Raji (cell line): ENCODE data around the gene PPARGC1A.

Experiments used
- POLR2A ChIP-seq: IDR thresholded peaks from 2 replicates; pipeline ENCODE4 v1.6.1; 2011; ENCODE audit warnings: low read depth, low read length, control low read depth; ENCODE audit not compliant: insufficient read depth

PPARGC1A gene, protein sequence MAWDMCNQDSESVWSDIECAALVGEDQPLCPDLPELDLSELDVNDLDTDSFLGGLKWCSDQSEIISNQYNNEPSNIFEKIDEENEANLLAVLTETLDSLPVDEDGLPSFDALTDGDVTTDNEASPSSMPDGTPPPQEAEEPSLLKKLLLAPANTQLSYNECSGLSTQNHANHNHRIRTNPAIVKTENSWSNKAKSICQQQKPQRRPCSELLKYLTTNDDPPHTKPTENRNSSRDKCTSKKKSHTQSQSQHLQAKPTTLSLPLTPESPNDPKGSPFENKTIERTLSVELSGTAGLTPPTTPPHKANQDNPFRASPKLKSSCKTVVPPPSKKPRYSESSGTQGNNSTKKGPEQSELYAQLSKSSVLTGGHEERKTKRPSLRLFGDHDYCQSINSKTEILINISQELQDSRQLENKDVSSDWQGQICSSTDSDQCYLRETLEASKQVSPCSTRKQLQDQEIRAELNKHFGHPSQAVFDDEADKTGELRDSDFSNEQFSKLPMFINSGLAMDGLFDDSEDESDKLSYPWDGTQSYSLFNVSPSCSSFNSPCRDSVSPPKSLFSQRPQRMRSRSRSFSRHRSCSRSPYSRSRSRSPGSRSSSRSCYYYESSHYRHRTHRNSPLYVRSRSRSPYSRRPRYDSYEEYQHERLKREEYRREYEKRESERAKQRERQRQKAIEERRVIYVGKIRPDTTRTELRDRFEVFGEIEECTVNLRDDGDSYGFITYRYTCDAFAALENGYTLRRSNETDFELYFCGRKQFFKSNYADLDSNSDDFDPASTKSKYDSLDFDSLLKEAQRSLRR

DNA sequence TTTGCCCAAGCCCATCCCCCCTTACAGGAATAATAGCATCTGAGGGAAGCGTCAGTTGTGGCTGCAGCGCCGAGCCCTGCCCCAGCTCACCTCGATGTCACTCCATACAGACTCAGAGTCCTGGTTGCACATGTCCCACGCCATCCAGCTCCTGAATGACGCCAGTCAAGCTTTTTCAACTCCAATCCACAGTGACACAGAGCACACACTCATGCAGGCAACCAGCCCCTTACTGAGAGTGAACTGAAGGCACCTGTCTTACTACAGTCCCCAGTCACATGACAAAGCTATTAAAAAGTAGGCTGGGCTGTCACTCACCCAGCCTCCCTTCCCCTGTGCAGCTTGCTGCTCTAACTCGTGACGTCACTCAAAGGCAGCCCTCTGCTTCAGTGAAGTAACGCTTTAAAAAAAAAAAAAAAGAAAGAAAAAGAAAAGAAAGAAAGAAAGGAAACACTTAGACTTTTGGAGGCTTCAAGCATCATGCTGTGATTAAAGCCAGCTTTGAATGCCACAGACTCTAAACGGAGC lies at the start of gene PPARGC1A:
Gene PPARGC1A (minus strand): TSS at position 234 of the 528 bp plus-strand sequence. CDS start 90 bp downstream, at position 144.
- no peak for TF ChIP-seq POLR2A

DNA sequence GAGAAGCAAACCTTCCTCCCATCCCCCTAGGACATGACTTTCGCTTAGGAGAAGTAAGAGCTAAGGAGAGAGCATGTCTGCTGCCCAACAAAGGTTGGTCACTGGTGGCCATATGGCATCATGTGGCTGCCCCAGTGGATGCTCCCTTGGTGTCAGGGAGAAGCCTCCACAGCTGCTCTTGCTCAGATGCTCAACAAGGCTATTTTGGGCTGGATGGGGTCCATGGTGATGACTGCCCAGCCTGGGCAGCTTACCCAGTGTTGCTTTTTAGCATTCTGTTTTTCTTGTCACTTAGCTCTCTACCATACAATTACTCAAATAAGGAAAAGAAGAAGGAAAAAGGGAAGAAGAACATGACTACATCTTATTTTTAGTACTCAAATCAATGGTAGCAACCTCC lies 48.9 kb upstream of the PPARGC1A start:
- TF ChIP-seq POLR2A, result no peak

DNA sequence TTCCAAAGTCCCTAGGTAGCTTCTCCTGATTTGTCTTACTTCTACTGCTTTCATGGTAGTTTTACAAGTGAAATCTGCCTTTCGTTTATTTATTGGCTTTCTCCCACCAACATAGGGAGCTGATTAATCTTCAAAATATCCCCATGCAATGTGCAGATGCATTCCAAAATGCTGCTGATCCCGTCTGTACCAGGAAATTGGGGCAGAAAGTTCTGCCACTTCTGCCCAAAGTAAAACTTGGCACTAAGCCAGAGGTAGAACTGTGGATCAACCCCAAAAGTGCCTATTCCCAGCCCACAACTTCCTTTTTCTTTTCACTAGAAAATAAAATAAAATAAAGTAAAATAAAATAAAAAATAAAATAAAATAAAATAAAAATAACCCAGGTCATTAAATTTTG lies 47.3 kb upstream of the PPARGC1A start:
- TF ChIP-seq POLR2A, result no peak

DNA sequence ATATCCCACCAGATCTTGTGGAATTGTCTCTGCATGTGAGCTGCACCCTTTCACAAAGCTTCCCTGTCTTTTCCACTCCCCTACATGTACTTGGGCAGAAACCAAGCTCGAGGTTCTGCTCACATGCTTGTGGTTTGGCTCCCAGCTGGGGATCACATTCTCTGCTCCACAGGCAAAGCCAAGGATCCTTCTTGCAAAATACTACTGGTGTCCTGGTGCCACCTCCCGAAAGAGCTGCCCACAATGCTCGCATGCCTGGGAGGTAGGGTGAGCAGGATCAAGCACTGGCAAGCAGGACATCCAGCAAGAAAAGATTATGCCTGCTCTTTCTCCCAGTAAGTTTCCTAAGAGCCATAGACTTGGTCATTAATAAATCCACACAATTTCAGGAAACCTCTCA lies 45.1 kb upstream of the PPARGC1A start:
- no peak for TF ChIP-seq POLR2A

DNA sequence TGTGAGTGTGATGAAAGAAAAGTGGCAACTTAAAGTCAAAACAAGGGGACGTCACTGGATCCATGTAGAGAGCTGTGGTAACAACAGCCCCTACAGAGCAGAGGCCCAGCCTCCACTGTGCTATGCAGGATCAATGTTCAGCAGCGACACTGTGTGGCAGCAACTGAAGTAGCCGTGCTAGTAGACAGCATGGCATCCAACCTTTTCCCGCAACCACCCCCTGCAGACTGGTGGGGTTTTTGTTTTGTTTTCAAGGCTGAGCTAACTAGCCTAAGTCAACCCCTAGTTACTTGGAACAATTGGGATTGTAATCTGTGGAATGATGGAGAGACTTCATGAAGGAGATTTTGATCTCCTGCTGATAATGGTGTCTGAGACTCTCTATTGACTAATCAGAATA lies 44.4 kb upstream of the PPARGC1A start:
- no peak for TF ChIP-seq POLR2A

DNA sequence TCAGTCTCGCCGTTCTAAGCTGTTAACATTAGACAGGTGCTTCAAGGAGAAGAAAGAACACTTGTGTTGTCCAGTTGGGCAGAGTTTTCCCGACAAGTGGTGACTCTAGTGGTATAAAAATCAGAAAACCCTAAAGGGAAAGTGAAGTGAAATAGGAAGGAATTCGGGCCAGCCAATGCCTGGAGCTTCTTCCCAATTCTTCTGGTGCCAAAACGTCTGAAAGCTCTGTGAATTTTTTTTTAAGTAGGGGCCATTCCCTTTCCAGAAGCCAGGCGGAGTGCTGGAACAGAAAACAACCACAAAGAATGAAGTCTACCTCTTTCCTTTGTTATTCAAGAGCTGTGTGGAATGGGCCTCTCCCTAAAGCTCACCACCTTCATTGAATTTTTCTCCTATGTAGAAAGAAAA lies 43.1 kb upstream of the PPARGC1A start:
- TF ChIP-seq POLR2A, result no peak

DNA sequence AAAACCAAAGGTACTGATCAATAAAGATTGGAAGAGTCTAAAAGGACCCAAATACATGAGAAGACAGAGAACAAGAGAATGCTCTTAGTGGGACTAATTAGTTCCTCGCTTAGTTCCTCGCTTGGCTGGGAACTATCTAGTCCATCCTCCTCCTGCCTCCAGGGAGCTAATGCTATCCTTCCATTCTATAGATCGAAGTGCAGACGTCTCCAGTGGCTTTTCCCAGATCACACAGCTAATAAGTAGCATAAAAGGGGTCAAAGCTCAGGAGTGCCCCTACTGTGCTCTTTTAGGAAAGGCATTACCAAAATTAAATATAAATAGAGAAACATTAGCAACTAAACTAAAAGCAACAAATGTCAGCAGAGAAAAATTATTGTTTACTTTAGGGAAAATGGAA lies 42.3 kb upstream of the PPARGC1A start:
- no peak for TF ChIP-seq POLR2A

DNA sequence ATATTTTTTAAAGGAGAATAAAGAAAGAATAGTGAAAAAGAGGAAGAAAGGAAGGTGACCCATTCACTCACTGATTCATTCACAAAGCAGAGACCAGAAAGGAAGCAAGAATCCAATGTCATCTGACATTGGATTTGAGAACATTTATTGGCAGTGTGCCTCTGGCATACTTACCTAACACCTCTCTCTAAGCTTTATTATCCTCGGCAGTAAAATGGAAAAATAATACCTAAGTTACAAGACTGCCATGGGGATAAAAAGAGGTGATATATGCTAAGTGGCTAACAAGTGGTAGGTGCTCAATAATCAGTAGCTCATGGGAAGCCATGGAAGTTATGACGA lies 41.6 kb upstream of the PPARGC1A start:
- TF ChIP-seq POLR2A, result no peak

DNA sequence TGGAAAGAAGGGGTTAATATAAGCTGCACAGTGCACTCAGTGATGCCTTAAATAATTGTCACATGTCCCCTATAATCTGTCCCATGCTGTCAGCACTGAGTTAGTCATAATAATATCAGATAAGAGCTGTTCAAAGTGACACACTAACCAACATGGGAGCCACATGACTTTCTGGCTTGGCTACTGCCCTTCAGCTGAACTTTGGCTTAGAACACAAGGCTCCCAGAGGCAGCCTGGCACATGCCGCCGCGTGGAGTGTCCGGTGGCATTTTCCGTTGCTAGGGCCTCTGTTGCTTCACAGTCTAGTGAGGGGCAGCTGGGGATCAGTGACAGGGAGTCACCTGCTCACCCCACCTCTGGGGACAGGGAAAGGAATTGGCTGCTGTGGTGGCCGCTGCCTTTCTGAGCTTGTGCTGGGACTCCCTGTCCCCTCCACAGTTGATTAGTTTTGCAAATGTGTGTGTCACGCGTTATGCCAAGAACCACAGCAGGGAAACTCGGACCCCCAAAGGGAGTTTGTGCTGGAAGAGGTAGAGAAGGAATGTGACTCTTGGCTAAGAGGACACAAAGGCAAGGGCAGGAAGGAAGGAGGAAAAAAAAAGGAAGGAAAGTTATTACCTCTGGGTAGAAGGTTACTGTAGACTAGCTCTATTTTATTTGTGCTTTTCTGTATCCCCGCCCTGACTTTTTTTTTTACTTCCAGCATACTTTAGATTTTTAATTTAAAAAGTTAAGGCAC lies 41.1 kb upstream of the PPARGC1A start:
- no peak for TF ChIP-seq POLR2A

DNA sequence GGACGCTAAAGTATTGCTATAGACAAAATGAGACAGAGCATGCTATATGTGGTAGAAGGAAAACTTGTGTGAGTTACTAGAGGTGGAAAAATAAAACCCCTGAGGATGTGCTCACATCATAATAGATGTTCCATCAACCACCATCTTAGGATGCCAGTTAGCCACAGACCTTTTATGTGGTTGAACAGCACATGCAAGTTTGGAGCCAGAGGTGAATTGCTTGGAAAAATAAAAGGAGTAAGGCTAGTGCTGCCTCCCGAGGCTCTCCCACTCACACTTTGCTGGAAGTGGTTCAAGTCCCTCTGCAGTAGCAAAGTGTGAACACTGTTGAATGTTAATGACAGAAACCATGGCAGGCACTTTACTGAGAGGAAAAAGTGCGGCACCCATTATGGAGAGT lies 39.4 kb upstream of the PPARGC1A start:
- no peak for TF ChIP-seq POLR2A

DNA sequence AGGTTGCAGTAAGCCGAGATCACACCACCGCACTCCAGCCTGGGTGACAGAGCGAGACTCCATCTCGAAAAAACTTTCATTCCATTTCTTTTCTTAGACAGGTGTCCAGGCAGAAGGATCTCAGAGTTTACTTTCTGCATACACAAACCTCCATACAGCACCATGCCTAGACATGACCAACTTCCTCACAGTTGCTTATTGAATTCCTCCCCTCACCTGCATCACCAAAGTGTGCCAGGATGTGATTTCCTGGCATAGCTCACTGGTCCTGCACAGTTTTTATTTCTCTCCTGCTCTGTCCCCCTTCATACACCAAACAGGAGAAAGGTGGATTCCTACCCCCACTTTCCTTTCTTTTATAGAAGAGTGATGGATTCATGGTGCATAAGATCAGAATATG lies 34.7 kb upstream of the PPARGC1A start:
- TF ChIP-seq POLR2A, result no peak

DNA sequence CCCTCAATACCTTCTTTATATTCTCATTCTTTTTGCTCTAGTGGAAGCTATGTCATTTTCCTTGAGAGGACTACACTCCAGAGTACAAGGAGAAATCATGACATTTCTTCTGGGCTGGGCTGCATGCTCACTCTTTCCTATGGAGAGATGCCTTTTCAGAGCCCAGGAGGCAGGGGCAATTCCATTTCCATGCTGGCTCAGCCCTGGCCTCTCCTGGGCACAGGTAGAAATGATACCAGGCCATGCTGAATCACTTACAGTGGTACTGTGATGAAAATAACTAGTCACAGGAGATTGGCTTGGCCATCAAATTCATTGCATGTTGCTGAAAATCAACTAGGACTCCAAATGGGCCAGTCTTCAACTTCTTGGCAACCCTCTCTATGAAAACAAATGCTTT lies 34.0 kb upstream of the PPARGC1A start:
- TF ChIP-seq POLR2A, result no peak

DNA sequence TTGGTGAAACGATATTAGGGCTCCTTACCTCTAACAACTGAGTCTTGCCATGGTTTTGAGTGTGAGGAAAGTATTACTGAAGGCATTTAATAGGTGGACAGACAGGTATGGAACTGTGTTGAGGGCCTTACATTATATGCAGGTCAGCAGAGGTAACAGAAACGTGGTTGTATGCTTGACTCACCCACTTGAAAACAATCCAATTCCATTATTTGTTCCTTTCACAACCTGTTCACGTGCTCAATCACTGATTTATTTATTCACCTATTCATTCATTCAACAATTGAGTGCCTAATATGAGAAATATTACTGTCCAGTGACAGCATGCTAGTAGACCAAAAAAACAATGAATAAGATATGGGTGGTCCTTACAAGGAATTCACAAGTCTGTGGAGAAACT lies 33.3 kb upstream of the PPARGC1A start:
- no peak for TF ChIP-seq POLR2A

DNA sequence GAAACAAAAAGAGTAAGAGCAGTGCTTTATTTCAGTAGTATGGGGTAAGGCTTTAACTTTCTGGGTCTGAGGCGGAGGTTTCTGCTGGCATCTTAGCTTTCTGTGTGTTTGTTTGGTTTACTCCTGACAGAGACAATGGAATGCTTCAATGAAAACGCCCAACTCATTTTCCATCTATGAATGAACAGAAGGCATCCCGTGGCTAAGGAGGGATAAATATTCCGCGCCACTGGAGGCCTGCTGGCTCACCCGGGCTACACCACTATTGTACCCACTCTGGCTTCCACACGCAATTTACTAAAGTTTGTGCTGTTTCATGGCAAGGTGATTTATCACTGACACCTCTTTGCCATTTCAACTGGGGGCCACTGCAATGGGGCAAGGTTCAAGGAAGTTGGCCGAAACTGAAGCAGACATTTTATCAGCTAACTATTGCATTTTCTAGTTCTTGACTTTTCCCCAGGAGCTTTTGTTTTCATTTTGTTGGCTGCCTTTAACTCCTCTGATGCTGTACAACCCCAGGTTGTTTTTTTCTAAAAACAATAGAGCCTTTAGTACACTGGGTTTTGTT lies 32.8 kb upstream of the PPARGC1A start:
- TF ChIP-seq POLR2A, result no peak

DNA sequence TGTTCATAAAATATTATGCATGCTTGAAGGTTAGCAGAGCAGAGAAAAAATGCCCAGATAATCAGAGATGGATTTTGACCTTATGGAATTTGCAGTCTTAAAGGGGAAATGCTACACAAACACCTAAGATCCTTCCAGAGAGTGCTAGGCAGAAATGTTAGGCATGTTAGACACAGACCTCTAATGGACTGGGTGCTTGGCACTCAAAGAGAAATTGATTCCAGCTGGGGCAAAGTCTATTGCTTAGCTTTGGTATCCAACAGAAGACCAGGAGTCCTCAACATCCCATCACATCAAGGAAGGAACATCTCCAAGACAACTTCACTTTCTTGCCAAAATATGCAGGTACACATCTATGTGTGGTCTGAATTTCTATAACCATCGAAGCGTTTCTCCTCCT lies 32.2 kb upstream of the PPARGC1A start:
- TF ChIP-seq POLR2A, result no peak

DNA sequence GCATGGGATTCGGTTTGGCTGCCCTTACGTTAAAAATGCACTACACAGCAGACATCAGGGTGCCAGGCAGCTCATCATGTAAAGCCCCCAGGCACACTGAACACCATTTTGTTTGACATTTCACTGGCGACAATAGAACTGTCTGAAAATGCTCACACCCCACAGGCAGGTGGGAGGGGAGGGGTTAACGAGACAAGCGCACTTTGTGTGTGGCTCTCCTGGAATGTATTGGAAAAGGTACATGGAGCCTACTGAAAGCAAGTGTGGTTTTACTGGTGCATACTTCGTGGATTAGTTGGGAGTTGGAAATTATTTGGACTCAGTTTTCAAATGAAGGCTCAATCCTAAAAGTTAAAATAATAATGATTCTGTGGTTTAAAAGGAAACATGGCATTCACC lies 31.6 kb upstream of the PPARGC1A start:
- TF ChIP-seq POLR2A, result no peak
